Calu3 (cell line): Measurements from ENCODE around the gene XPO4. TPM values are rescaled to one million over a fixed set of nuclear protein-coding genes. Genes with fewer than 3 reads are reported as not detected.

Experiments used
- BruUV-seq: library from RNA; stranded (reverse); fragments of 400-500 nt; replicated peaks from 2 replicates; lab custom pipeline; 2021; lab: Mats Ljungman, UMichigan
- CTCF ChIA-PET: fragments of 300-600 bp; sonication (Branson Sonifier 250); formaldehyde crosslinking; loops from one replicate; lab custom pipeline; 2022; ENCODE audit warnings: antibody characterized with exemption; lab: Charles Lee
- DNase-seq: peaks from one replicate; pipeline ENCODE4 v3.0.0; 2022
- H3K27ac Mint-ChIP-seq: one replicate; pipeline ENCODE4 v1.8.0; 2022; ENCODE audit warnings: mixed read lengths; ENCODE audit not compliant: unreplicated experiment
- H3K27me3 Mint-ChIP-seq: one replicate; pipeline ENCODE4 v1.8.0; 2022; ENCODE audit warnings: mixed read lengths; ENCODE audit not compliant: unreplicated experiment
- H3K36me3 Mint-ChIP-seq: one replicate; pipeline ENCODE4 v1.8.0; 2022; ENCODE audit warnings: mild to moderate bottlenecking, moderate library complexity, mixed read lengths; ENCODE audit not compliant: insufficient read depth, unreplicated experiment
- H3K4me1 Mint-ChIP-seq: one replicate; pipeline ENCODE4 v1.8.0; 2022; ENCODE audit warnings: mild to moderate bottlenecking, low read depth, mixed read lengths; ENCODE audit not compliant: unreplicated experiment
- H3K4me3 Mint-ChIP-seq: one replicate; pipeline ENCODE4 v1.8.0; 2022; ENCODE audit warnings: mild to moderate bottlenecking, low read depth, moderate library complexity, mixed read lengths; ENCODE audit not compliant: unreplicated experiment
- H3K9me3 Mint-ChIP-seq: one replicate; pipeline ENCODE4 v1.8.0; 2022; ENCODE audit warnings: low read depth, mixed read lengths; ENCODE audit not compliant: unreplicated experiment
- CTCF ChIP-seq: fragments of 200-600 bp; IDR thresholded peaks from one replicate; pipeline ENCODE4 v1.8.0; 2022; ENCODE audit warnings: antibody characterized with exemption; ENCODE audit not compliant: unreplicated experiment
- intact Hi-C: fragments of 100-400 bp; cut with micrococcal nuclease; formaldehyde crosslinking; loops from one replicate; pipeline ENCODE4 v1.10.0; 2022; ENCODE audit not compliant: unreplicated experiment
- total RNA-seq: library from RNA; stranded (reverse); gene quantifications from 2 replicates; pipeline ENCODE4 v1.2.3, GENCODE V29; 2022

XPO4 gene
- total RNA-seq, 1 experiment from 2014 or later = 13.6 TPM

- Mint-ChIP-seq H3K36me3 (no peaks in the 10 kb centered on the region), H3K27me3 (no peaks in the 10 kb centered on the region), H3K4me1 (no peaks in the 10 kb centered on the region), H3K27ac (no peak overlapping the region), H3K9me3 (no peaks in the 10 kb centered on the region), H3K4me3 (no peak overlapping the region)
- no peak for DNase-seq
- intact Hi-C loops = no loop called here
- CTCF ChIA-PET = no interaction called here
- TF ChIP-seq CTCF = no peak
- no TSS peak for BruUV-seq
Measured at GRCh38 chr13:20729633-20730585, 172.6 kb downstream of the XPO4 start.

- CTCF ChIA-PET = no interaction called here
- no peaks in the 10 kb centered on the region for H3K27me3 Mint-ChIP-seq
- no peak for TF ChIP-seq CTCF
- intact Hi-C loops = no loop called here
- H3K4me3 Mint-ChIP-seq = no peak overlapping the region
- no peaks in the 10 kb centered on the region for H3K36me3 Mint-ChIP-seq
- DNase-seq = no peak
- H3K9me3 Mint-ChIP-seq = no peaks in the 10 kb centered on the region
- H3K4me1 Mint-ChIP-seq = no peaks in the 10 kb centered on the region
- H3K27ac Mint-ChIP-seq = no peak overlapping the region
- BruUV-seq = no TSS peak
Measured at GRCh38 chr13:20728579-20729311, 173.8 kb downstream of the XPO4 start.

- no TSS peak for BruUV-seq
- no peak overlapping the region for H3K4me3 Mint-ChIP-seq
Measured at GRCh38 chr13:20727856-20728255, 174.7 kb downstream of the XPO4 start.

More at GRCh38 chr13:20727856-20728255, 174.7 kb downstream of the XPO4 start:
- Mint-ChIP-seq H3K27me3 (no peaks in the 10 kb centered on the region), H3K9me3 (no peaks in the 10 kb centered on the region), H3K27ac (no peak overlapping the region), H3K36me3 (no peaks in the 10 kb centered on the region), H3K4me1 (no peaks in the 10 kb centered on the region)
- DNase-seq = no peak
- TF ChIP-seq CTCF = no peak
- intact Hi-C loops = no loop called here
- CTCF ChIA-PET = no interaction called here

Other genes starting within 250 kb of the XPO4 start
- 0.39 and 1.3 TPM in 2 replicates for gene IL17D, start 199.0 kb downstream of the XPO4 start, total RNA-seq
- 4.6 and 6.0 TPM in 2 replicates for gene EEF1AKMT1, start 128.8 kb downstream of the XPO4 start, total RNA-seq
- gene LATS2, start 158.8 kb upstream of the XPO4 start, total RNA-seq = 19.0 and 19.3 TPM in 2 replicates
- 189 and 199 TPM in 2 replicates for gene SAP18, start 237.4 kb upstream of the XPO4 start, total RNA-seq